Muscle layer of colon (tissue), 2 donors: ENCODE results near the gene NQO1.

ENCODE experiments used
- H3K27ac ChIP-seq: one replicate; pipeline ENCODE4 v1.7.0; 2013; ENCODE audit warnings: low read depth, mild to moderate bottlenecking, low read length, moderate library complexity
- H3K27me3 ChIP-seq, 2 donors: one replicate each; pipeline ENCODE4 v1.7.0; 2013; ENCODE audit warnings: low read length in 2 of 2, mild to moderate bottlenecking in 2 of 2; ENCODE audit not compliant: insufficient read depth in 2 of 2, control insufficient read depth in 1 of 2
- H3K36me3 ChIP-seq: one replicate; pipeline ENCODE4 v1.7.0; 2013; ENCODE audit warnings: mild to moderate bottlenecking, low read length; ENCODE audit not compliant: insufficient read depth
- H3K4me1 ChIP-seq: one replicate; pipeline ENCODE4 v1.7.0; 2013; ENCODE audit warnings: mild to moderate bottlenecking, low read length; ENCODE audit not compliant: insufficient read depth
- H3K4me3 ChIP-seq, 2 donors: one replicate each; pipeline ENCODE4 v1.7.0; 2013; ENCODE audit warnings: low read length in 2 of 2, low read depth in 1 of 2, mild to moderate bottlenecking in 1 of 2, moderate library complexity in 1 of 2
- H3K9ac ChIP-seq: one replicate; pipeline ENCODE4 v1.7.0; 2013; ENCODE audit warnings: low read length
- H3K9me3 ChIP-seq: one replicate; pipeline ENCODE4 v1.7.0; 2013; ENCODE audit warnings: mild to moderate bottlenecking, low read length
- donor health status: abdominal sarcoma.
- donor health status: Adenocarcinoma of cecum.

Gene NQO1

GRCh38 chr16:69660166-69660565 lies 66.2 kb downstream of the NQO1 start:
- H3K27ac ChIP-seq, result no peak overlapping the region
- H3K4me3 ChIP-seq, result no peak overlapping the region
- H3K36me3 ChIP-seq, result peaks cover 19% of the 10 kb centered on the region
- no peaks in the 10 kb centered on the region for H3K4me1 ChIP-seq
- no peaks in the 10 kb centered on the region for H3K9me3 ChIP-seq
- H3K27me3 ChIP-seq, result no peaks in the 10 kb centered on the region
- H3K9ac ChIP-seq, result no peak overlapping the region
